Measurements from ENCODE around the gene LRRC14B.

Gene LRRC14B

DNA sequence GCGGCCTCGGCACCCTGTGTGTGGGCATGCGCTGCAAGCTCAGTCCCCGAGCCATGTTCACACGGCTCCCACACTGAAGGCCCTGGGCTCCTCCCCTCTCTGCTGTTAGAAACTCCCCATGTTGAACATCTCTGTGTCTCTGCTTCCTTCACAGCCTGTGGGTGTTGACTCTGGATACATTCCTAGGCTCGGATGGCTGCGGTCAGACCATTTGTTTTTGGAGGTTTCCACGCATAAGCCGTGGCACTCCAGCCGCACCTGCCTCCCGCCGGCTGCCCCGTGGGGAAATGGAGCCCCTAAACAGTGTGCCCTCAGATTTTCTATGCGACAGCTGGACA lies 31.2 kb upstream of the LRRC14B start:
- TF ChIP-seq, protein P1, sequence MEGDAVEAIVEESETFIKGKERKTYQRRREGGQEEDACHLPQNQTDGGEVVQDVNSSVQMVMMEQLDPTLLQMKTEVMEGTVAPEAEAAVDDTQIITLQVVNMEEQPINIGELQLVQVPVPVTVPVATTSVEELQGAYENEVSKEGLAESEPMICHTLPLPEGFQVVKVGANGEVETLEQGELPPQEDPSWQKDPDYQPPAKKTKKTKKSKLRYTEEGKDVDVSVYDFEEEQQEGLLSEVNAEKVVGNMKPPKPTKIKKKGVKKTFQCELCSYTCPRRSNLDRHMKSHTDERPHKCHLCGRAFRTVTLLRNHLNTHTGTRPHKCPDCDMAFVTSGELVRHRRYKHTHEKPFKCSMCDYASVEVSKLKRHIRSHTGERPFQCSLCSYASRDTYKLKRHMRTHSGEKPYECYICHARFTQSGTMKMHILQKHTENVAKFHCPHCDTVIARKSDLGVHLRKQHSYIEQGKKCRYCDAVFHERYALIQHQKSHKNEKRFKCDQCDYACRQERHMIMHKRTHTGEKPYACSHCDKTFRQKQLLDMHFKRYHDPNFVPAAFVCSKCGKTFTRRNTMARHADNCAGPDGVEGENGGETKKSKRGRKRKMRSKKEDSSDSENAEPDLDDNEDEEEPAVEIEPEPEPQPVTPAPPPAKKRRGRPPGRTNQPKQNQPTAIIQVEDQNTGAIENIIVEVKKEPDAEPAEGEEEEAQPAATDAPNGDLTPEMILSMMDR (IDR thresholded peaks at IDR 0.05; ENCODE audit: low read length, missing control alignments) = no peak
- no peak for DNase-seq (ENCODE audit: low read depth)
- no peak overlapping the region for H3K4me3 ChIP-seq (replicated peaks; ENCODE audit: low read depth, low read length)

DNA sequence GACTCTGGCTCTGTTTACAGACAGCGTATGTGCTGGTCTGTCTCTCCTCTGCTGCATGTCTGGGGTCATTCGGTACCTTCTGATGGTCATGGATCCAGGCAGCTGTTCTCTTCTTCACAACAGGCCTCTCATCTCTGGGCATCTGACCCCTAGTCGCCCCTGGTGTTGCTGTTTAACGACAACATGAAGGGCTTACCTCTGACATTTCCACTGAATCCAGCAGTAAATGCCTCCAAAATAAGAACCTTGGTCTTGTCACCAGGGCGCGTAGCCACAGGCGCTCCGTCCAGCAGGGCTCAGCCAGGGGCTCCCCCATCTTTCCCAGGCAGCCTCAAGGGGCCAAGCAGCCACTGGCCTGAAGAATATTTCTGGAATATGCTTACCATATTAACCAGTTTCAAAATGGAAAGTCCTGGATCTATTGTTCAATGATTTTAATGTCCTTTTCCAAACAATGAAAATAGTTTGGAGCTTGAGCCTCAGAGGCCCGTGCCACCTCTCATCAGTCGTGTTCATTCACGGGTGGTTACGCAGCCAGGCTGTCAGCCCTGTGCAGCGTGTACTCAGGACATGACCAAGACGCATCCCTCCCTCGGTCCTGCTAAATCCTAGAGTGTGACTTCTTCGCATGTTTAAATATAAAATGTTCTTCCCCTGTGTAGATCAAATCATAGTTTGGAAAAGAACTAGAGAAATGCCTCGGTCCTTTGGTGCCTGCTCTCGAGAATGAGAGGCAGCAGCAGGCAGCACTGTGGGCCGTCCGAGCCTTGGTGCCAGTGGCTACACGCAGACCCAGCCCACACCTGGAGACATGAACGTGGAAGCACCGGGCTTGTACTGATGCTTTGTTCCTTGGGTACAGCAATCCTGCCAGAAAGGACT lies 30.1 kb upstream of the LRRC14B start:
- TF ChIP-seq, protein P1 (IDR thresholded peaks at IDR 0.05; ENCODE audit: low read length, missing control alignments) = no peak
- DNase-seq (ENCODE audit: low read depth) = no peak
- H3K4me3 ChIP-seq (replicated peaks; ENCODE audit: low read depth, low read length) = no peak overlapping the region

DNA sequence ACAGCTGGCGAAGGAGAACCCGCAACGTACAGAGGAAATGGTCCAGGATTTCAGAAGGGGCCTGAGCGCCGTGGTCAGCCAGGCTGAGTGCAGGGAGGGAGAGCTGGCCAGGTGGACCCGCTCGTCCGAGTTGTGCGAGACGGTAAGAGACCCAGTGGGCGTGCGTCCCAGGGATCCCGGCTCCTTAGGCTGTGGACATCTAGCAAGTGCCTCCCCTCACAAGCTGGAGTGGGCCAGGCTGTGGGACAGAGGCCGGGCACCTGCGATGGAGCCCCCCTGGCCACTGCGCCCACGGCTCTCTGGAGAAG lies 29.5 kb upstream of the LRRC14B start:
- H3K4me3 ChIP-seq (replicated peaks; ENCODE audit: low read depth, low read length) = no peak overlapping the region
- no peak for DNase-seq (ENCODE audit: low read depth)
- TF ChIP-seq, protein P1 (IDR thresholded peaks at IDR 0.05; ENCODE audit: low read length, missing control alignments) = no peak

DNA sequence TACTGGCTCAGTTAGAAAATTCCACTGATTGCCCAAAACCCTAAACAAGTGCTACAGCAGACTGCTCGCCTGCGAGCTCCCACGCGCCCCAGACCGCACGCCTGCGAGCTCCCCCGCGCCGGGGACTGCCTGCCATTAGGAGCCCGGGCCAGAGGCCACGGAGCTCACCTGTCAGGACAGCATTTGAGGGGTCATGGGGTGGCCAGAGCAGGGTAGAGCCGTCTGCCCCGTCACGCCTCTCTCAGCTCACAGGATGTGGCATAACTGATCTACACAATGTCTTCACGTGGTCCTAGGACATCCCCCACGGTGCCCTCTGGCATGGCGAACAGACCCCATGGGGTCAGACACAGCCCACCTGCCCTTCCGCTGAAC lies 29.1 kb upstream of the LRRC14B start:
- DNase-seq (ENCODE audit: low read depth) = no peak
- TF ChIP-seq, protein P1 (IDR thresholded peaks at IDR 0.05; ENCODE audit: low read length, missing control alignments) = no peak
- no peak overlapping the region for H3K4me3 ChIP-seq (replicated peaks; ENCODE audit: low read depth, low read length)

DNA sequence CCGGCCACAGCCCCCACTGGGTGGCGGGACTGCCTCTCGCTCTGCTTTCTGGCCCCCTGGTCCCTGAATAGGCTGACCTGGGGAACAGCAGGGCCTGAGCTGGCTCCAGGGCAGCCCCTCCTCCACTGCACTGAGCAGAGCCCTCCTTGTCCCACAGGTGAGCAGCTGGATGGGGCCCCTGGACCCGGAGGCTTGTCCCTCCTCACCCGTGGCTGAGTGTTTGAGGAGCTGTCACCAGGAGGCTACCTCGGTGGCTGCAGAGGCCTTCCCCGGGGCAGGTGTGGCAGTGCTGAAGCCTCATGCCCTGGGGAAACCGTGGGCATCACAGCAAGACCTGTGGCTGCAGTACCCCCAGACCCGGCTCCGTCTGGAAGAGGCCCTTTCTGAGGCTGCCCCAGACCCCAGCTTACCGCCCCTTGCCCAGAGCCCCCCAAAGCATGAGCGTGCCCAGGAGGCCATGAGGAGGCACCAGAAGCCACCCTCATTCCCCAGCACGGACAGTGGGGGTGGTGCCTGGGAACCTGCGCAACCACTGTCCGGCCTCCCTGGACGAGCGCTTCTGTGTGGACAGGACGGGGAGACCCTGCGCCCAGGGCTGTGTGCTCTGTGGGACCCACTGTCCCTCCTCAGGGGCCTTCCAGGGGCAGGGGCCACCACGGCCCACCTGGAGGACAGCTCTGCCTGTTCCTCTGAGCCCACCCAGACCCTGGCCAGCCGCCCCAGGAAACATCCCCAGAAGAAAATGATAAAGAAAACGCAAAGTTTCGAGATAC lies 28.5 kb upstream of the LRRC14B start:
- H3K4me3 ChIP-seq (replicated peaks; ENCODE audit: low read depth, low read length) = no peak overlapping the region
- no peak for DNase-seq (ENCODE audit: low read depth)
- TF ChIP-seq, protein P1 (IDR thresholded peaks at IDR 0.05; ENCODE audit: low read length, missing control alignments) = no peak

DNA sequence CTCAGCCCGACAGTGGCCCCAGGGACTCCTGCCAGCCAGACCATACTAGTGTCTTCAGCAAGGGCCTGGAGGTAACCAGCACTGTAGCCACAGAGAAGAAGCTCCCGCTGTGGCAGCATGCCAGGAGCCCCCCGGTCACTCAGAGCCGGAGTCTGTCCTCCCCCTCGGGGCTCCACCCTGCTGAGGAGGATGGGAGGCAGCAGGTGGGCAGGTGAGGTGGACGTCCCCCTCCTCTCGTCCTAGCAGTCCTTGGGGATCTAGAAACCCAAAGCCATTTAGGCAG lies 28.0 kb upstream of the LRRC14B start:
- H3K4me3 ChIP-seq (replicated peaks; ENCODE audit: low read depth, low read length) = no peak overlapping the region
- TF ChIP-seq, protein P1 (IDR thresholded peaks at IDR 0.05; ENCODE audit: low read length, missing control alignments) = no peak

DNA sequence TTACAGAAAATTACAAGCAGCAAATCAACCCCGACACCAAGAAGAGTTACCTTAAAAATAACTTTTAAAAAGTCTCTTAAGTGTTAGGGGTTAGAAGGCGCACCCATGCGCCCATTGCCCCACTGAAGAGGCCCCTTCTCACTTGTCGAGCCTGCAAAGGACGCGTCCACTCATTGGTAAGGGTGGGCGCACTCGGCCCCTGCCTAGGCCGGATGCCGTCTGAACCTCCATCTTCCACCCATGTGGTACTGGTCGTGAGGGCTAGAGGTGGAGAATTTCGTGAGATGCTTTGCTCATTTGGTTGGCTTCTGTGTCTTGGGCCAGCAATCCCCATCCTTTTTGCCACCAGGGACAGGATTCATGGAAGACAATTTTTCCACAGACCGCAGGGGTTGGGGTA lies 27.5 kb upstream of the LRRC14B start:
- TF ChIP-seq, protein P1 (IDR thresholded peaks at IDR 0.05; ENCODE audit: low read length, missing control alignments) = no peak
- DNase-seq (ENCODE audit: low read depth) = no peak
- H3K4me3 ChIP-seq (replicated peaks; ENCODE audit: low read depth, low read length) = no peak overlapping the region

More for the DNA sequence above, 28.0 kb upstream of the LRRC14B start:
- no peak for DNase-seq (ENCODE audit: low read depth)
